ENCODE results near the gene IGF1. TPM values are rescaled to one million over a fixed set of nuclear protein-coding genes. Genes with fewer than 3 reads are reported as not detected.

The IGF1 gene
- 100 to 1,000 TPM in 1 of 4 donors, 10 to 100 TPM in 3; 50.0 to 262 (median 78.1) TPM for total RNA-seq

DNA sequence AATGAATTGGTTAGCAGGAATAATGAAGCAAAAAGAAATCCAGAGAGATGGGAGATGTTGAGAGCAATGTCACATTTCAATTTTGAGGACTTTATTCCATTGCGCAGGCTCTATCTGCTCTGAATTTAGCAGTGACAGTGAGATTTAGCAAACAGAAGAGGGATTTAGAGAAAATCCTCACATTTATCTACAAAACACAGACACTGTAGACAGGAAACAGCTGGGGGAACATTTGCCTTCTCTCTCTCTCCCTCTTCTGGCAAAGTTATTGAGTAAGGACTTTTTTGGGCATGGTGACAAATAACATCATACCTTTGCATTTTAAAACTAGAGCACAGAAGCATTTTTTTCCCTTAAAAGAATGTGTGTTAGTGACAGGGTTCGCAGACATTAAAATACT is at the start of gene IGF1:
Gene IGF1, minus strand, starts transcription at position 158 of the 400 bp plus-strand sequence. CDS start 182 bp downstream, outside the sequence.
- Histone ChIP-seq H3K4me1 (peaks cover 0 to 49% (median 18%) of the 10 kb centered on the region in 4 donors), H3K9me3 (no peaks in the 10 kb centered on the region), H3K27me3 (no peaks in the 10 kb centered on the region), H3K4me3 (peak within 1 kb of the TSS; percentile 6 to 42 (median 19)), H3K27ac (peak within 1 kb of the TSS in 3 of 4 donors; percentile 40 to 70 (median 56)), H3K36me3 (no peaks in the 10 kb centered on the region)
- DNase-seq (ENCODE audit: low spot score in 2 of 2): no peak
- TF ChIP-seq POLR2A (IDR thresholded peaks at IDR 0.05) (no peak), EP300 (IDR thresholded peaks at IDR 0.05) (peak in 1 of 2 donors; percentile 62)
- TF ChIP-seq, protein P1, sequence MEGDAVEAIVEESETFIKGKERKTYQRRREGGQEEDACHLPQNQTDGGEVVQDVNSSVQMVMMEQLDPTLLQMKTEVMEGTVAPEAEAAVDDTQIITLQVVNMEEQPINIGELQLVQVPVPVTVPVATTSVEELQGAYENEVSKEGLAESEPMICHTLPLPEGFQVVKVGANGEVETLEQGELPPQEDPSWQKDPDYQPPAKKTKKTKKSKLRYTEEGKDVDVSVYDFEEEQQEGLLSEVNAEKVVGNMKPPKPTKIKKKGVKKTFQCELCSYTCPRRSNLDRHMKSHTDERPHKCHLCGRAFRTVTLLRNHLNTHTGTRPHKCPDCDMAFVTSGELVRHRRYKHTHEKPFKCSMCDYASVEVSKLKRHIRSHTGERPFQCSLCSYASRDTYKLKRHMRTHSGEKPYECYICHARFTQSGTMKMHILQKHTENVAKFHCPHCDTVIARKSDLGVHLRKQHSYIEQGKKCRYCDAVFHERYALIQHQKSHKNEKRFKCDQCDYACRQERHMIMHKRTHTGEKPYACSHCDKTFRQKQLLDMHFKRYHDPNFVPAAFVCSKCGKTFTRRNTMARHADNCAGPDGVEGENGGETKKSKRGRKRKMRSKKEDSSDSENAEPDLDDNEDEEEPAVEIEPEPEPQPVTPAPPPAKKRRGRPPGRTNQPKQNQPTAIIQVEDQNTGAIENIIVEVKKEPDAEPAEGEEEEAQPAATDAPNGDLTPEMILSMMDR (IDR thresholded peaks at IDR 0.05): peak in 1 of 5 experiments; percentile 13
- WGBS, 2 donors: 16 to 20% methylated on average over 2 of the region's 2 CpGs

DNA sequence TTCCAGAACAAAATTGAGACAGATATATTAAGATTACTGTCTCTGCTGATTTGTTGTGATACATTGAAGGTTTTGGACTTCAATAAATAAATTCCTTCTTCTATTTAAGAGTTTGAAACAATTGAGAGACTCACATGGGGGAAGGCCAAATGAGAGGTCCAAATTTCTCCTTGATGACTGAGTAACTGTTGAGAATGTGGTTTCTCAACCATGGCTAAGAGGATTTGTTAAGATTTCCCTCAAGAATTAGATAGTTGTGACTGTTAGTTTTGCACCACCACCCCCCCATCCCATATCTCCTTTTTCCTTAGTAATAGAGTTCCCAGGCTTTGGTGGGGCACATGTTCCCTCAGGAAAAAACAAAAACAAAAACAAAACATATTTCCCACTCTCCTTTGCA is 47.7 kb upstream of the IGF1 start:
- TF ChIP-seq EP300 (IDR thresholded peaks at IDR 0.05) (no peak), POLR2A (IDR thresholded peaks at IDR 0.05) (no peak)
- TF ChIP-seq, protein P1 (IDR thresholded peaks at IDR 0.05): no peak
- H3K36me3 ChIP-seq: no peaks in the 10 kb centered on the region
- H3K4me1 ChIP-seq: no peaks in the 10 kb centered on the region
- no peaks in the 10 kb centered on the region for H3K27me3 ChIP-seq
- H3K27ac ChIP-seq: no peak overlapping the region
- no peak for DNase-seq (ENCODE audit: low spot score in 2 of 2)
- no peak overlapping the region for H3K4me3 ChIP-seq
- H3K9me3 ChIP-seq: peaks cover 0 to 3% (median 0%) of the 10 kb centered on the region in 4 donors

DNA sequence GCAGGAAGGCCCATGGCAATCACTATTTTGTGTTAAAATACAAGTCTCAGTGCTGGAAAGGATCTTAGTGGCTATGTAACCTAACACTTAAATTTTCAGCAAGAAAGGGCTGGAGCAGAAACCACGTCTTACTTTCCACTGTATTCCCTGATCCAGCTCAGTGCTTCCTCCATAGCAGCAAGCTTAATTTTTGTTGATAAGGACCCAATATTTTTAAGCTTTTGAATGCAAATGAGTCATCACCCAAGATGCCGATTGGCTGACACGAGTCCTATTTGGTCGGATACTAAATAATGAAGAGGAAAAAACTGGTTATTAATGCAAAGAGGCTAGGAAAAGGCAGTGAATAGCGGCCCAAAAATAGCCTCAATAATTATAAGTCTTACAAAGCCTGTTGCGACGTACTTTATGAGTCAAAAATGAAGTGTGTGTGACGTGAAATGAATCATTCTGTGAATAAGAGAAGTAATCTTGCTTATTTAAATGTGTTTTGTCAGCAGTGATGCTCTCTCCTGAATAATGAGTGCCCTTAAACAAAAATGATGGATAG is 46.9 kb upstream of the IGF1 start:
- DNase-seq (ENCODE audit: low spot score in 2 of 2): no peak
- TF ChIP-seq, protein P1 (IDR thresholded peaks at IDR 0.05): no peak
- TF ChIP-seq EP300 (IDR thresholded peaks at IDR 0.05): no peak
- TF ChIP-seq POLR2A (IDR thresholded peaks at IDR 0.05): no peak
- no peak overlapping the region for H3K27ac ChIP-seq
- H3K27me3 ChIP-seq: no peaks in the 10 kb centered on the region
- H3K36me3 ChIP-seq: no peaks in the 10 kb centered on the region
- no peaks in the 10 kb centered on the region for H3K4me1 ChIP-seq
- 70 to 71% methylated on average over 8 of the region's 8 CpGs for WGBS, 2 donors
- H3K9me3 ChIP-seq: peaks cover 0 to 3% (median 0%) of the 10 kb centered on the region in 4 donors
- no peak overlapping the region for H3K4me3 ChIP-seq

DNA sequence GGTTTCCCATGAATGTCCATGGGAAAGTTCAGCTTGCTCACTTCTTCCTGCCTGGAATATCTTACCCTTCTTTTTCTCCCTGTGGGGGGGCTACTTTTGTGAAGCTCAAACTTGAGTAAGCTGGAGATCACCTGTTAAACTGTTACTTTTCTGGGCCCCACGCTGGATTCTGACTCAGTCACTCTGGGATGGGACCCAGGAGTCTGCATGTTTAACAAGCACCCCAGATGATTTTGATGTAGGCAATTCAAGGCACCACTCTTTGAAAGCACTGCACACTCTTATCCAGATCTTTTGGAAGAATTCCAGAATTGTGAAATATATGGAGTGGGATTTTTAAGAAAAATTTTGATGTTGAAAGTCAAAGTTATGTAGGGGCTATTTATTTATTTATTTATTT is 46.3 kb upstream of the IGF1 start:
- TF ChIP-seq, protein P1 (IDR thresholded peaks at IDR 0.05): no peak
- 69 to 76% methylated on average over 1 of the region's 1 CpG for WGBS, 2 donors
- H3K4me3 ChIP-seq: no peak overlapping the region
- peaks cover 0 to 3% (median 0%) of the 10 kb centered on the region in 4 donors for H3K9me3 ChIP-seq
- H3K27ac ChIP-seq: no peak overlapping the region
- DNase-seq (ENCODE audit: low spot score in 2 of 2): no peak
- no peaks in the 10 kb centered on the region for H3K27me3 ChIP-seq
- H3K36me3 ChIP-seq: no peaks in the 10 kb centered on the region
- no peaks in the 10 kb centered on the region for H3K4me1 ChIP-seq

DNA sequence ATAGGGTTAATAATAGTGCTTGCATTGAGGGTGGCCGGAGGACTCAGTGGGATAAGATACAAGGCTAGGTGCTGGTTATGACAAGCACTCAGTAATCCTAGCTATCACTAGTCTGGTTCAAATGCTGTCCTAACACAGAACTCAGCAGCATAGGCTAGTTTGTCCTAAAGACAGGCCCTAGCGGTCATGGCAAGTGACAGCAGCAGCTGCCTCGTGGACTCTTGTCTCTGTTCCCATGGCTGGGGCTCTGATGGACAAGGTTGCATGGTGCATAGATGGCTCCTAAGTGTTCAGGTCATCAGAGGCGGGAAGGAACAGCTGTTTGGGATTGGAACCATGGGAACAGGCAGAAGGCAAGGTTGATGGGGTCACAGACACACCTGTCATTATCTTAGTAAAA is 42.4 kb upstream of the IGF1 start:
- no peaks in the 10 kb centered on the region for H3K27me3 ChIP-seq
- TF ChIP-seq POLR2A (IDR thresholded peaks at IDR 0.05) (no peak), EP300 (IDR thresholded peaks at IDR 0.05) (no peak)
- TF ChIP-seq, protein P1 (IDR thresholded peaks at IDR 0.05): no peak
- 70 to 89% methylated on average over 4 of the region's 4 CpGs for WGBS, 2 donors
- DNase-seq (ENCODE audit: low spot score in 2 of 2): no peak
- no peak overlapping the region for H3K27ac ChIP-seq
- H3K9me3 ChIP-seq: no peaks in the 10 kb centered on the region
- no peaks in the 10 kb centered on the region for H3K36me3 ChIP-seq
- H3K4me1 ChIP-seq: no peaks in the 10 kb centered on the region
- H3K4me3 ChIP-seq: no peak overlapping the region

Measured in tibial nerve (tissue), 4 donors.